Fibroblast of skin of back (primary cell): ENCODE data around the gene CCDC50.

ENCODE experiments used
- DNase-seq: peaks from one replicate; pipeline ENCODE4 v3.0.0-alpha.2; 2013

Gene CCDC50

GRCh38 chr3:191428177-191428576, 99.0 kb downstream of the CCDC50 start:
- DNase-seq: no peak

- DNase-seq: no peak
Observed at GRCh38 chr3:191430103-191430502, 100.9 kb downstream of the CCDC50 start.

- no peak for DNase-seq
Observed at GRCh38 chr3:191431160-191431822, 102.1 kb downstream of the CCDC50 start.

GRCh38 chr3:191432162-191432561, 103.0 kb downstream of the CCDC50 start:
- DNase-seq: no peak

- no peak for DNase-seq
Observed at GRCh38 chr3:191434024-191434423, 104.8 kb downstream of the CCDC50 start.

- DNase-seq: no peak
Observed at GRCh38 chr3:191435981-191436380, 106.8 kb downstream of the CCDC50 start.

- DNase-seq: no peak
Observed at GRCh38 chr3:191438150-191438814, 109.1 kb downstream of the CCDC50 start.

GRCh38 chr3:191440532-191440931, 111.3 kb downstream of the CCDC50 start:
- DNase-seq: no peak

- no peak for DNase-seq
Observed at GRCh38 chr3:191441687-191442086, 112.5 kb downstream of the CCDC50 start.

- no peak for DNase-seq
Observed at GRCh38 chr3:191444569-191444968, 115.4 kb downstream of the CCDC50 start.
